Mammary epithelial cell (primary cell): ENCODE data around the gene MAPT.

Source experiments
- EZH2 ChIP-seq: IDR thresholded peaks from 2 replicates; pipeline ENCODE4 v1.6.1; 2012; ENCODE audit warnings: low read length, inconsistent platforms, borderline replicate concordance
- TF ChIP-seq, protein P1 (sequence below), 2 donors: IDR thresholded peaks in 1 of 2; conservative IDR thresholded peaks in 1 of 2; 2 replicates each; pipeline ENCODE4 v1.5.1; 2011 to 2012; ENCODE audit warnings: inconsistent platforms in 2 of 2, low read length in 2 of 2, mild to moderate bottlenecking in 2 of 2, control low read depth in 1 of 2, low read depth in 1 of 2; ENCODE audit not compliant: insufficient read depth in 1 of 2; ENCODE audit errors: extremely low read depth in 1 of 2

DNA sequence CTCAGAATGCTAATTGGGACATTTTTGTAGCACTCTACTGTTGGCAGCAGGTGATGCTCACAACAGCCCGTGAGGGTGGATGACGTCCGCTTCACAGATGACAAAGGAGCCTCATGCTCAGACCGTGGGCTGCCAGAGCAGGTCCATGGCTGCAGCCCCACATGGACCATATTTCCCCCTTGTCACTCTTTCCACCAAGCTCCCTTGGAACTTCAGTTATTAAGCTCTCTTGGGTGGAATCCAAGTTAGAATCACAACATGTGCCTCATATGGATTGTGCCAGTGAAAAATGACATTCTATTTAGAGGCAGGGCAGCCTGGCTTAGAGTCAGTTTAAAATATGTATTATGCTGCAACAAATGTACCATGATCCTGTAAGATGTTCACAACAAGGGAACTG, 71.5 kb downstream of the MAPT start:
- TF ChIP-seq, protein P1, sequence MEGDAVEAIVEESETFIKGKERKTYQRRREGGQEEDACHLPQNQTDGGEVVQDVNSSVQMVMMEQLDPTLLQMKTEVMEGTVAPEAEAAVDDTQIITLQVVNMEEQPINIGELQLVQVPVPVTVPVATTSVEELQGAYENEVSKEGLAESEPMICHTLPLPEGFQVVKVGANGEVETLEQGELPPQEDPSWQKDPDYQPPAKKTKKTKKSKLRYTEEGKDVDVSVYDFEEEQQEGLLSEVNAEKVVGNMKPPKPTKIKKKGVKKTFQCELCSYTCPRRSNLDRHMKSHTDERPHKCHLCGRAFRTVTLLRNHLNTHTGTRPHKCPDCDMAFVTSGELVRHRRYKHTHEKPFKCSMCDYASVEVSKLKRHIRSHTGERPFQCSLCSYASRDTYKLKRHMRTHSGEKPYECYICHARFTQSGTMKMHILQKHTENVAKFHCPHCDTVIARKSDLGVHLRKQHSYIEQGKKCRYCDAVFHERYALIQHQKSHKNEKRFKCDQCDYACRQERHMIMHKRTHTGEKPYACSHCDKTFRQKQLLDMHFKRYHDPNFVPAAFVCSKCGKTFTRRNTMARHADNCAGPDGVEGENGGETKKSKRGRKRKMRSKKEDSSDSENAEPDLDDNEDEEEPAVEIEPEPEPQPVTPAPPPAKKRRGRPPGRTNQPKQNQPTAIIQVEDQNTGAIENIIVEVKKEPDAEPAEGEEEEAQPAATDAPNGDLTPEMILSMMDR (conservative IDR thresholded peaks at IDR 0.05 in 1 of 2, IDR thresholded peaks at IDR 0.05 in 1 of 2; ENCODE audit: extremely low read depth in 1 of 2, insufficient read depth in 1 of 2, low read depth in 1 of 2, low read length in 2 of 2): no peak
- no peak for TF ChIP-seq EZH2
